ENCODE results near the gene LRMDA. TPM values are rescaled to one million over a fixed set of nuclear protein-coding genes. Genes with fewer than 3 reads are reported as not detected.

Gene LRMDA
- polyA plus RNA-seq, 1 donor (not counting 4 experiments of a cell fraction or from before 2014, with no cell fraction given): not detected

DNA sequence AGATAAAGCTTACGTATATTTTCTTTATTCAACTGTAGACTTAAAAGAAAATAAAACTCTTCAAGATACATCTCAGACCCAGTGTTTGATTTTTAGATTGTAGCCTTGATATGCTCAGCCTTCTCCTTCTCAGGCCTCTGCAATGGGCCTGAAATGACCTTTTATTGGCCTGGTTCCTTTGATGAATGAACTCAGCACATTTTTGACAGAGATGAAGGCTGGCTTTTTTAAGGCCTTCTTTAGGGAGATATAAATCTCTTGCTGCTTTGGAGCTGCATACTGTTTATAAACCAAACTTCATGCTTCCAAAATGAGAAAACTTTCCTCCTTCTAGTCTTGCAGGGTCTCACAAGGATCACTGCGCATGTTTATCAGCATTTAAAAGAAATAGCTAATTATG lies 1049.8 kb downstream of the LRMDA start:
- Histone ChIP-seq H4K20me1 (ENCODE audit: control insufficient read depth, extremely low read depth, insufficient read depth, low read length) (no peaks in the 10 kb centered on the region), H3K79me2 (ENCODE audit: control insufficient read depth, insufficient read depth, low read length) (no peaks in the 10 kb centered on the region), H3K9me3 (ENCODE audit: control insufficient read depth, low read depth, low read length) (no peaks in the 10 kb centered on the region), H3K27me3 (ENCODE audit: control insufficient read depth, extremely low read depth, insufficient read depth, low read length) (no peaks in the 10 kb centered on the region), H3K4me2 (ENCODE audit: control insufficient read depth, extremely low read depth, insufficient read depth, low read depth, low read length) (no peak overlapping the region), H3K4me3 (ENCODE audit: control insufficient read depth in 2 of 3, extremely low read depth in 1 of 3, insufficient read depth in 2 of 3, low read depth in 1 of 3, low read length in 3 of 3) (no peak overlapping the region), H3K36me3 (ENCODE audit: control insufficient read depth in 2 of 2, extremely low read depth in 1 of 2, insufficient read depth in 2 of 2, low read length in 2 of 2) (no peaks in the 10 kb centered on the region), H3K9ac (ENCODE audit: control insufficient read depth, extremely low read depth, insufficient read depth, low read length) (no peak overlapping the region), H3K27ac (ENCODE audit: control insufficient read depth, insufficient read depth, low read length) (no peak overlapping the region), H2AFZ (ENCODE audit: control insufficient read depth, low read length) (no peak overlapping the region), H3K4me1 (ENCODE audit: control insufficient read depth, extremely low read depth, insufficient read depth, low read length) (no peaks in the 10 kb centered on the region), H3K9me1 (ENCODE audit: control insufficient read depth, extremely low read depth, insufficient read depth, low read length) (no peaks in the 10 kb centered on the region)
- dilution Hi-C loops (cut with MboI; ENCODE audit: extremely low pct_ligation_motif_present, low sequenced_read_pairs): no loop called here
- FAIRE-seq (no peak), DNase-seq (ENCODE audit: low read depth, low spot score) (no peak)
- TF ChIP-seq EZH2 (IDR thresholded peaks at IDR 0.05; ENCODE audit: low read length): no peak
- TF ChIP-seq, protein P1, sequence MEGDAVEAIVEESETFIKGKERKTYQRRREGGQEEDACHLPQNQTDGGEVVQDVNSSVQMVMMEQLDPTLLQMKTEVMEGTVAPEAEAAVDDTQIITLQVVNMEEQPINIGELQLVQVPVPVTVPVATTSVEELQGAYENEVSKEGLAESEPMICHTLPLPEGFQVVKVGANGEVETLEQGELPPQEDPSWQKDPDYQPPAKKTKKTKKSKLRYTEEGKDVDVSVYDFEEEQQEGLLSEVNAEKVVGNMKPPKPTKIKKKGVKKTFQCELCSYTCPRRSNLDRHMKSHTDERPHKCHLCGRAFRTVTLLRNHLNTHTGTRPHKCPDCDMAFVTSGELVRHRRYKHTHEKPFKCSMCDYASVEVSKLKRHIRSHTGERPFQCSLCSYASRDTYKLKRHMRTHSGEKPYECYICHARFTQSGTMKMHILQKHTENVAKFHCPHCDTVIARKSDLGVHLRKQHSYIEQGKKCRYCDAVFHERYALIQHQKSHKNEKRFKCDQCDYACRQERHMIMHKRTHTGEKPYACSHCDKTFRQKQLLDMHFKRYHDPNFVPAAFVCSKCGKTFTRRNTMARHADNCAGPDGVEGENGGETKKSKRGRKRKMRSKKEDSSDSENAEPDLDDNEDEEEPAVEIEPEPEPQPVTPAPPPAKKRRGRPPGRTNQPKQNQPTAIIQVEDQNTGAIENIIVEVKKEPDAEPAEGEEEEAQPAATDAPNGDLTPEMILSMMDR (optimal IDR thresholded peaks at IDR 0.05 in 1 of 3, IDR thresholded peaks at IDR 0.05 in 1 of 3, conservative IDR thresholded peaks at IDR 0.05 in 1 of 3; ENCODE audit: extremely low read depth in 1 of 3, insufficient read depth in 2 of 3, low read length in 3 of 3): no peak

- TF ChIP-seq EZH2 (IDR thresholded peaks at IDR 0.05; ENCODE audit: low read length): no peak
- TF ChIP-seq, protein P1 (optimal IDR thresholded peaks at IDR 0.05 in 1 of 3, IDR thresholded peaks at IDR 0.05 in 1 of 3, conservative IDR thresholded peaks at IDR 0.05 in 1 of 3; ENCODE audit: extremely low read depth in 1 of 3, insufficient read depth in 2 of 3, low read length in 3 of 3): no peak
- Histone ChIP-seq H3K4me3 (ENCODE audit: control insufficient read depth in 2 of 3, extremely low read depth in 1 of 3, insufficient read depth in 2 of 3, low read depth in 1 of 3, low read length in 3 of 3) (no peak overlapping the region), H3K9ac (ENCODE audit: control insufficient read depth, extremely low read depth, insufficient read depth, low read length) (no peak overlapping the region), H3K4me1 (ENCODE audit: control insufficient read depth, extremely low read depth, insufficient read depth, low read length) (peaks cover 4% of the 10 kb centered on the region), H2AFZ (ENCODE audit: control insufficient read depth, low read length) (no peak overlapping the region), H3K27ac (ENCODE audit: control insufficient read depth, insufficient read depth, low read length) (no peak overlapping the region), H4K20me1 (ENCODE audit: control insufficient read depth, extremely low read depth, insufficient read depth, low read length) (no peaks in the 10 kb centered on the region), H3K27me3 (ENCODE audit: control insufficient read depth, extremely low read depth, insufficient read depth, low read length) (no peaks in the 10 kb centered on the region), H3K4me2 (ENCODE audit: control insufficient read depth, extremely low read depth, insufficient read depth, low read depth, low read length) (no peak overlapping the region), H3K36me3 (ENCODE audit: control insufficient read depth in 2 of 2, extremely low read depth in 1 of 2, insufficient read depth in 2 of 2, low read length in 2 of 2) (no peaks in the 10 kb centered on the region), H3K9me3 (ENCODE audit: control insufficient read depth, low read depth, low read length) (peaks cover 4% of the 10 kb centered on the region), H3K9me1 (ENCODE audit: control insufficient read depth, extremely low read depth, insufficient read depth, low read length) (no peaks in the 10 kb centered on the region), H3K79me2 (ENCODE audit: control insufficient read depth, insufficient read depth, low read length) (no peaks in the 10 kb centered on the region)
- no peak for DNase-seq (ENCODE audit: low read depth, low spot score)
- FAIRE-seq: no peak
- dilution Hi-C loops (cut with MboI; ENCODE audit: extremely low pct_ligation_motif_present, low sequenced_read_pairs): no loop called here
Measured at GRCh38 chr10:76487582-76487981, 1056.2 kb downstream of the LRMDA start.

Measured in keratinocyte (primary cell).